ENCODE results near the gene CACYBP. TPM values are rescaled to one million over a fixed set of nuclear protein-coding genes. Genes with fewer than 3 reads are reported as not detected.

The CACYBP gene
- total RNA-seq (100 to 1,000 TPM in 1 of 7 donors, 10 to 100 TPM in 6; 45.1 to 128 (median 65.3) TPM), polyA plus RNA-seq (10 to 100 TPM; 32.3 to 72.3 (median 55.9) TPM)
- long read RNA-seq, donor 1, transcript CACYBP-201 (6 exons, 2,766 nt), result major isoform, 53 of 77 reads
- long read RNA-seq, donor 1, transcript CACYBP-207 (5 exons, 804 nt), result minor isoform, 5 of 77 reads
- long read RNA-seq, donor 1, partial matches to known transcripts, result 0 of 77 reads
- long read RNA-seq, donor 1, other reads (novel, unspliced or antisense), result 14 of 77 reads
- long read RNA-seq, donor 2, transcript CACYBP-201 (6 exons, 2,766 nt), result major isoform, 41 of 61 reads
- long read RNA-seq, donor 2, partial matches to known transcripts, result 7 of 61 reads
- long read RNA-seq, donor 2, other reads (novel, unspliced or antisense), result 9 of 61 reads

GRCh38 chr1:174999936-175000696 is at the start of gene CACYBP:
Gene CACYBP (plus strand): TSS chr1:174999947. CDS start chr1:175000181, 234 bp downstream.
- DNase-seq, result peak; percentile 99
- intact Hi-C loops (cut with DNase I; ENCODE audit: low total_unique reads), result no loop called here
- Histone ChIP-seq H3K36me3 (peaks cover 0 to 8% (median 5%) of the 10 kb centered on the region in 6 donors), H3K9me3 (no peaks in the 10 kb centered on the region), H3K27ac (peak within 1 kb of the TSS; percentile 96 to 99 (median 98)), H3K4me3 (peak within 1 kb of the TSS; percentile 62 to 98 (median 90)), H3K27me3 (replicated peaks in 1 of 7) (no peaks in the 10 kb centered on the region), H3K4me1 (peaks cover 20 to 60% (median 51%) of the 10 kb centered on the region in 6 donors)
- peak in 2 of 3 donors; percentile 89 to 90 for TF ChIP-seq POLR2AphosphoS5 (IDR thresholded peaks at IDR 0.05)
- no peak for TF ChIP-seq CTCF (IDR thresholded peaks at IDR 0.05 in 8 of 11, conservative IDR thresholded peaks at IDR 0.05 in 3 of 11)
- TF ChIP-seq POLR2A (IDR thresholded peaks at IDR 0.05), result peak in 1 of 3 donors; percentile 34
- 0% methylated on average over 24 to 71 of the region's 71 CpGs for WGBS, 5 donors

GRCh38 chr1:174953285-174954072 is 46.3 kb upstream of the CACYBP start:
- no peak for TF ChIP-seq POLR2A (IDR thresholded peaks at IDR 0.05)
- no peak for TF ChIP-seq CTCF (IDR thresholded peaks at IDR 0.05 in 8 of 11, conservative IDR thresholded peaks at IDR 0.05 in 3 of 11)
- no peak for TF ChIP-seq POLR2AphosphoS5 (IDR thresholded peaks at IDR 0.05)
- Histone ChIP-seq H3K9me3 (no peaks in the 10 kb centered on the region), H3K4me3 (no peak overlapping the region), H3K4me1 (peaks cover 12 to 47% (median 25%) of the 10 kb centered on the region in 6 donors), H3K36me3 (peaks cover 0 to 6% (median 0%) of the 10 kb centered on the region in 6 donors), H3K27ac (peak overlapping the region in 4 of 8 donors; percentile 20 to 43 (median 33)), H3K27me3 (replicated peaks in 1 of 7) (no peaks in the 10 kb centered on the region)
- intact Hi-C loops (cut with DNase I; ENCODE audit: low total_unique reads), result no loop called here
- no peak for DNase-seq
- 64 to 71% (median 70%) methylated on average over 11 of the region's 11 CpGs for WGBS, 5 donors

GRCh38 chr1:174954073-174954460 is 45.7 kb upstream of the CACYBP start:
- H3K27ac ChIP-seq, result peak overlapping the region in 4 of 8 donors; percentile 20 to 43 (median 33)

More at GRCh38 chr1:174954073-174954460, 45.7 kb upstream of the CACYBP start:
- Histone ChIP-seq H3K9me3 (no peaks in the 10 kb centered on the region), H3K4me1 (peaks cover 12 to 49% (median 25%) of the 10 kb centered on the region in 6 donors), H3K4me3 (no peak overlapping the region), H3K27me3 (replicated peaks in 1 of 7) (no peaks in the 10 kb centered on the region), H3K36me3 (peaks cover 0 to 8% (median 0%) of the 10 kb centered on the region in 6 donors)
- intact Hi-C loops (cut with DNase I; ENCODE audit: low total_unique reads), result no loop called here
- DNase-seq, result no peak
- no peak for TF ChIP-seq POLR2AphosphoS5 (IDR thresholded peaks at IDR 0.05)
- no peak for TF ChIP-seq POLR2A (IDR thresholded peaks at IDR 0.05)
- no peak for TF ChIP-seq CTCF (IDR thresholded peaks at IDR 0.05 in 8 of 11, conservative IDR thresholded peaks at IDR 0.05 in 3 of 11)

Measured in spleen (tissue), 13 donors.